Measurements from ENCODE around the gene IL9. TPM values are rescaled to one million over a fixed set of nuclear protein-coding genes. Genes with fewer than 3 reads are reported as not detected.

The IL9 gene
- total RNA-seq, 1 donor from 2014 or later: not detected

DNA sequence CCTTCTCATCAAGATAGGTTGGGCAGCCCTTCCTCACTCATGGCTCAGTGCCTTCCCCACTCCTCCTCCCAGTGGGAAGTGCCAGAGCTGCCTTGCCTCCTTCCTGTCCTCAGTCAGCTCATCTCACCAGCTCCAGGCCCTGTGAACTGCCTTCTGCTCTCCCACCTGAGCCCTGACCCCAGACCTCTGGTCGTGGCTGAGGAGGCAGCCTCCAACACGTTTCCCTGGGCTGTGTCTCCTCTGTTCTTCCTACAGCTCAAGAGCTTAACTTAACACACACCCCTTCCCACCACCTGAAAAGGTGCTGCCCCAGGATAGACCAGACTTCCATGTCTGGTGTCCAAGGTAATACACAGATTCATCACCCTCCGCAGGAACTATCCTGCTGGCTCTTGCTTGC, 21.2 kb downstream of the IL9 start:
- peaks cover 9% of the 10 kb centered on the region for H3K27me3 ChIP-seq (ENCODE audit: control insufficient read depth, insufficient read depth, low read length)
- H3K36me3 ChIP-seq (ENCODE audit: control insufficient read depth, insufficient read depth, low read length): no peaks in the 10 kb centered on the region
- DNase-seq (ENCODE audit: low read depth): no peak
- TF ChIP-seq, protein P1, sequence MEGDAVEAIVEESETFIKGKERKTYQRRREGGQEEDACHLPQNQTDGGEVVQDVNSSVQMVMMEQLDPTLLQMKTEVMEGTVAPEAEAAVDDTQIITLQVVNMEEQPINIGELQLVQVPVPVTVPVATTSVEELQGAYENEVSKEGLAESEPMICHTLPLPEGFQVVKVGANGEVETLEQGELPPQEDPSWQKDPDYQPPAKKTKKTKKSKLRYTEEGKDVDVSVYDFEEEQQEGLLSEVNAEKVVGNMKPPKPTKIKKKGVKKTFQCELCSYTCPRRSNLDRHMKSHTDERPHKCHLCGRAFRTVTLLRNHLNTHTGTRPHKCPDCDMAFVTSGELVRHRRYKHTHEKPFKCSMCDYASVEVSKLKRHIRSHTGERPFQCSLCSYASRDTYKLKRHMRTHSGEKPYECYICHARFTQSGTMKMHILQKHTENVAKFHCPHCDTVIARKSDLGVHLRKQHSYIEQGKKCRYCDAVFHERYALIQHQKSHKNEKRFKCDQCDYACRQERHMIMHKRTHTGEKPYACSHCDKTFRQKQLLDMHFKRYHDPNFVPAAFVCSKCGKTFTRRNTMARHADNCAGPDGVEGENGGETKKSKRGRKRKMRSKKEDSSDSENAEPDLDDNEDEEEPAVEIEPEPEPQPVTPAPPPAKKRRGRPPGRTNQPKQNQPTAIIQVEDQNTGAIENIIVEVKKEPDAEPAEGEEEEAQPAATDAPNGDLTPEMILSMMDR (IDR thresholded peaks at IDR 0.05; ENCODE audit: insufficient read depth, low read length, poor library complexity, severe bottlenecking): no peak
- no peak overlapping the region for H3K4me3 ChIP-seq (ENCODE audit: low read depth, low read length)

DNA sequence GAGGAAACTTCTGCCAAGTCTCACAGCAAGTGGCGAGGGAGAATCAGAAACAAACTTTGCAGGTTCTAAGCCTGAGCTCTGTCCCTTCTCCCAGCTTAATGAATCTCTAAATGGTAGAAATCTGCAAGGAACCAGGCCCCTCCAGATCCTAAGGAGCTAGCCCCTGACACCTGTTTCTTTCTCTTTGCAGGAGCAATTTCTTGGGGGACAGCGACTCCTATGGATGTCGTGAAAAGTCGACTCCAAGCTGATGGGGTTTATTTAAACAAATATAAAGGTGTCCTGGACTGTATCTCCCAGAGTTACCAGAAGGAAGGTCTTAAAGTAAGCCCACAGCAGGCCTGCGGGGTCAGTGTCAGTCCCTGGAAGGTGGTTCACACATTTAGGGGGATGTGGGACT, 21.8 kb downstream of the IL9 start:
- no peaks in the 10 kb centered on the region for H3K36me3 ChIP-seq (ENCODE audit: control insufficient read depth, insufficient read depth, low read length)
- TF ChIP-seq, protein P1 (IDR thresholded peaks at IDR 0.05; ENCODE audit: insufficient read depth, low read length, poor library complexity, severe bottlenecking): no peak
- no peak for DNase-seq (ENCODE audit: low read depth)

DNA sequence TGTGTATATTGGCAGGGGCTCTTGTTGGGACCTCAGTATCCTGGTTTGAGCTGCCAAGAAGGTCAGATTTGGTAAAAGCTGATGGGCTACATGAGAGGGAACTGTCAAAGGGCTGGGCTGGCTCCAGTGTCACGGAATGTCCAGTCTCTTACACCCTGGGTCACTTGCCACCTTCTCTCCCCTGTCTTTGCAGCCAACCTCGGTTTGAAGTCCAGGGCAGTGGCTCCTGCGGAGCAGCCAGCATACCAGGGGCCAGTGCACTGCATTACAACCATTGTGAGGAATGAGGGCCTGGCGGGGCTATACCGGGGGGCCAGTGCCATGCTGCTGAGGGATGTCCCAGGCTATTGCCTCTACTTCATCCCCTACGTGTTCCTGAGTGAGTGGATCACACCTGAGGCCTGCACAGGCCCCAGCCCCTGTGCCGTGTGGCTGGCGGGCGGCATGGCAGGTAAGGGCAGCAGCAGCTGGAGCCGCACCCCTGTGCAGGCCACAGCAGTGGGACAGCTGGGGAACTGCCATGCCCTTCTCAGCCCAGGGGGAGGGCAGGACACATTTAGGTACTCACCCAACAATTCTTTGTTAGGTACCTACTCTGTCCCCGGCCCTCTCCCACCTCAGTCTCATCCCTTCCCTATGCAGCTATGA, 24.2 kb downstream of the IL9 start:
- H3K4me3 ChIP-seq (ENCODE audit: low read depth, low read length): no peak overlapping the region
- no peaks in the 10 kb centered on the region for H3K36me3 ChIP-seq (ENCODE audit: control insufficient read depth, insufficient read depth, low read length)
- peaks cover 11% of the 10 kb centered on the region for H3K27me3 ChIP-seq (ENCODE audit: control insufficient read depth, insufficient read depth, low read length)
- TF ChIP-seq, protein P1 (IDR thresholded peaks at IDR 0.05; ENCODE audit: insufficient read depth, low read length, poor library complexity, severe bottlenecking): no peak
- no peak for DNase-seq (ENCODE audit: low read depth)

More for the DNA sequence above, 21.8 kb downstream of the IL9 start:
- H3K27me3 ChIP-seq (ENCODE audit: control insufficient read depth, insufficient read depth, low read length): peaks cover 11% of the 10 kb centered on the region
- H3K4me3 ChIP-seq (ENCODE audit: low read depth, low read length): no peak overlapping the region

DNA sequence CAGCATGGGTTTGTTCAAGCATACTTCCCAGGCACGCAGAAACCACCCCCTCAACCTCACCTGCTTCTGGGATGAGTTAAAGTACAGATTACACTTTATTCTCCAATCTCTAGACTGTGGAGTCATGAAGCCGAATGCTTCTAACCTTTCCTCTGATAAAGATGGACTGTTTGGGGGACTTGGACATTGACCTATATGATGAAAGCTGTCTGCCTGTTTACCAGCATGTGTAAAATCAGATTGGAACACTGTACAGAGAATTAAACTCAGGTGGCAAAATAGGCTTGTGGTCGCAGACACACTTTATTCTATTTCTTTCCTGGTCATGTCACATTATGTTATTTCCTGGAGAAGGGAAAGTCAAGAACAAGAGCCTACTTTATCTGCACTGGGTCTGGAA, 25.7 kb downstream of the IL9 start:
- no peak overlapping the region for H3K4me3 ChIP-seq (ENCODE audit: low read depth, low read length)
- TF ChIP-seq, protein P1 (IDR thresholded peaks at IDR 0.05; ENCODE audit: insufficient read depth, low read length, poor library complexity, severe bottlenecking): no peak
- DNase-seq (ENCODE audit: low read depth): no peak
- peaks cover 11% of the 10 kb centered on the region for H3K27me3 ChIP-seq (ENCODE audit: control insufficient read depth, insufficient read depth, low read length)
- H3K36me3 ChIP-seq (ENCODE audit: control insufficient read depth, insufficient read depth, low read length): no peaks in the 10 kb centered on the region

DNA sequence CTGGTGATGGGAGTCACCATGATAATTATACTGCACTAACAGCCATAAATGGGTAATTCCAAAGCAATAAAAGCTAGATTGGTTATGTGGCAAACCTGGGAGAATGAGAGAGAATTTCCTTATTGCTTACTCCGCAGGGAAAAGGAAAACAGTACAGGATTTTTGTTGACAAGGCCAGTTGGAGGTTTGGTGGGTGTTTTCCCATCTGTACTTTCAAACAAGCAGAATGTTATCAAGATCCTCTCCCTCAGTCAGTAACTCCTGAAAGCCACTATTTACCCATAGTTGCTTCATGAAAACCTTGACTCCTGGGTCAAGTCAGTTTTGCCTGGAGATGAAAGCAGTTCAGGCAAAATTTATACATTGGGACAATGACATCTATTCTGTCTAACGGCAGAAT, 26.4 kb downstream of the IL9 start:
- Histone ChIP-seq H3K36me3 (ENCODE audit: control insufficient read depth, insufficient read depth, low read length) (no peaks in the 10 kb centered on the region), H3K27me3 (ENCODE audit: control insufficient read depth, insufficient read depth, low read length) (peaks cover 7% of the 10 kb centered on the region), H3K4me3 (ENCODE audit: low read depth, low read length) (no peak overlapping the region)
- TF ChIP-seq, protein P1 (IDR thresholded peaks at IDR 0.05; ENCODE audit: insufficient read depth, low read length, poor library complexity, severe bottlenecking): no peak
- no peak for DNase-seq (ENCODE audit: low read depth)

DNA sequence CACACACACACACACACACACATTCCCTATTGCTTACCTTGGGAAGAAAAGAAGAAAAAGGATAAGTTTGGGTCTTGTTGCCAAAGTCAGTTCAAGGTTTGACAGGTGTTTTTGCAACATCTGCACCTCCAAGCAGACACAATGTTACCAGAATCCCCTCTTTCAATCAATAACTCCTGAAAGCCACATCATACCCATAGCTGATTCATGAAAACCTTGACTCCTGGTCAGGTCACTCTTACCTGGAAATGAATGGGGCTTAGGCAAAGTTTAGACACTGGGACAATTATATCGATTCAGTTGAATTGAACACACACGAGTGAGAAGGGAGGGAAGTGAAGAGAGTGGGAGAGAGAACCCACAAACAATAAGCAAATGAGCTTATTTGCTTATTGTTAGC, 27.0 kb downstream of the IL9 start:
- Histone ChIP-seq H3K4me3 (ENCODE audit: low read depth, low read length) (no peak overlapping the region), H3K27me3 (ENCODE audit: control insufficient read depth, insufficient read depth, low read length) (peaks cover 7% of the 10 kb centered on the region), H3K36me3 (ENCODE audit: control insufficient read depth, insufficient read depth, low read length) (no peaks in the 10 kb centered on the region)
- TF ChIP-seq, protein P1 (IDR thresholded peaks at IDR 0.05; ENCODE audit: insufficient read depth, low read length, poor library complexity, severe bottlenecking): no peak
- no peak for DNase-seq (ENCODE audit: low read depth)
